ENCODE measurements around the gene OR56A1.

DNA sequence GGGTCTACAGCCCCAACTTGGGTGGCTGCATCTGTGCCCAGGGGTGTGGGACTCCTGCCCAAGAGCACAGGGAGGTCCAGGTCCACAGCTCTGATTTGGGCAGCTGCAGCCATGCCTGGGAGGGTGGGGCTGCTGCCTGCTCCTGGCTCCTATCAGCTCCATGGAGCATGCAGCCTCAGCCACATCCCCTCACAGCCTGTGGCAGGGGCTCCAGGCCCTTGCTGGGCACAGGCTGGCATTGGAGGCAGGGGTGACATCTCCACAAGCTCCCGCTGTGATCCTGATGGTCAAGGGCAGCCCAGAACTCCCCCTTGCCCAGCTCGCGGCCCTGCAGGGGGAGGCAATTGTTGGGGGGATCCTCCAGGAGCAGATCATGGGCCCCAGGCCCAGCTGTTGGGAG, 17.5 kb downstream of the OR56A1 start:
- no peak for TF ChIP-seq EZH2 (IDR thresholded peaks at IDR 0.05; ENCODE audit: borderline replicate concordance, low read depth, low read length, poor library complexity, severe bottlenecking)
- TF ChIP-seq, protein P1, sequence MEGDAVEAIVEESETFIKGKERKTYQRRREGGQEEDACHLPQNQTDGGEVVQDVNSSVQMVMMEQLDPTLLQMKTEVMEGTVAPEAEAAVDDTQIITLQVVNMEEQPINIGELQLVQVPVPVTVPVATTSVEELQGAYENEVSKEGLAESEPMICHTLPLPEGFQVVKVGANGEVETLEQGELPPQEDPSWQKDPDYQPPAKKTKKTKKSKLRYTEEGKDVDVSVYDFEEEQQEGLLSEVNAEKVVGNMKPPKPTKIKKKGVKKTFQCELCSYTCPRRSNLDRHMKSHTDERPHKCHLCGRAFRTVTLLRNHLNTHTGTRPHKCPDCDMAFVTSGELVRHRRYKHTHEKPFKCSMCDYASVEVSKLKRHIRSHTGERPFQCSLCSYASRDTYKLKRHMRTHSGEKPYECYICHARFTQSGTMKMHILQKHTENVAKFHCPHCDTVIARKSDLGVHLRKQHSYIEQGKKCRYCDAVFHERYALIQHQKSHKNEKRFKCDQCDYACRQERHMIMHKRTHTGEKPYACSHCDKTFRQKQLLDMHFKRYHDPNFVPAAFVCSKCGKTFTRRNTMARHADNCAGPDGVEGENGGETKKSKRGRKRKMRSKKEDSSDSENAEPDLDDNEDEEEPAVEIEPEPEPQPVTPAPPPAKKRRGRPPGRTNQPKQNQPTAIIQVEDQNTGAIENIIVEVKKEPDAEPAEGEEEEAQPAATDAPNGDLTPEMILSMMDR (conservative IDR thresholded peaks at IDR 0.05; ENCODE audit: low read depth, low read length) = no peak

All from A673 (cell line).